LNCaP clone FGC (cell line): ENCODE results near the gene NATD1.

Source experiments
- DNase-seq: peaks from one replicate; pipeline ENCODE4 v3.0.0-alpha.2; 2011; ENCODE audit warnings: low read depth
- H3K4me3 ChIP-seq: 2 replicates; pipeline ENCODE4 v1.5.1; 2011; ENCODE audit warnings: mild to moderate bottlenecking, low read depth, low read length, control low read depth
- CTCF ChIP-seq: IDR thresholded peaks from 2 replicates; pipeline ENCODE4 v1.5.1; 2012; ENCODE audit warnings: mild to moderate bottlenecking; ENCODE audit not compliant: control insufficient read depth, insufficient read depth; ENCODE audit errors: extremely low read depth

The NATD1 gene

GRCh38 chr17:21294321-21295035, 41.3 kb upstream of the NATD1 start:
- no peak for TF ChIP-seq CTCF
- no peak overlapping the region for H3K4me3 ChIP-seq
- DNase-seq = no peak

GRCh38 chr17:21293831-21294210, 40.6 kb upstream of the NATD1 start:
- no peak for DNase-seq
- no peak overlapping the region for H3K4me3 ChIP-seq
- TF ChIP-seq CTCF = no peak

- H3K4me3 ChIP-seq = no peak overlapping the region
- DNase-seq = no peak
- no peak for TF ChIP-seq CTCF
These were observed 39.9 kb upstream of the NATD1 start for GRCh38 chr17:21292867-21293830.

- no peak overlapping the region for H3K4me3 ChIP-seq
- no peak for TF ChIP-seq CTCF
These were observed 38.7 kb upstream of the NATD1 start for GRCh38 chr17:21291862-21292261.

GRCh38 chr17:21291357-21291756, 38.1 kb upstream of the NATD1 start:
- TF ChIP-seq CTCF = no peak
- DNase-seq = no peak
- H3K4me3 ChIP-seq = no peak overlapping the region

More at GRCh38 chr17:21291862-21292261, 38.7 kb upstream of the NATD1 start:
- no peak for DNase-seq

- H3K4me3 ChIP-seq = no peak overlapping the region
- TF ChIP-seq CTCF = peak; percentile 20; the same call in 1 of the 2 replicates
- no peak for DNase-seq
These were observed 36.8 kb upstream of the NATD1 start for GRCh38 chr17:21289902-21290571.
